GM21526 (cell line): ENCODE results near the gene GRIPAP1.
A peak's percentile ranks its signal among the peaks of the same experiment; 100 is the strongest.

ENCODE experiments used
- ATAC-seq: cut with Tn5 transposase; IDR thresholded peaks from one replicate; pipeline ENCODE4 v1.9.1; 2021; ENCODE audit warnings: moderate library complexity; ENCODE audit not compliant: unreplicated experiment, low FRiP score

Gene GRIPAP1

GRCh38 chrX:48961585-48962091 is 40.4 kb downstream of the GRIPAP1 start:
- ATAC-seq = no peak

- no peak for ATAC-seq
These were observed 41.8 kb downstream of the GRIPAP1 start for GRCh38 chrX:48960291-48960690.

- ATAC-seq = no peak
These were observed 43.4 kb downstream of the GRIPAP1 start for GRCh38 chrX:48958635-48959094.

- peak; percentile 62 for ATAC-seq
These were observed 44.0 kb downstream of the GRIPAP1 start for GRCh38 chrX:48957827-48958634.

GRCh38 chrX:48957477-48957826 is 44.6 kb downstream of the GRIPAP1 start, which contains the start of gene OTUD5:
OTUD5 (minus strand) TSS chrX:48957607; CDS start chrX:48957570, 37 bp downstream.
- peak; percentile 26 for ATAC-seq

- no peak for ATAC-seq
These were observed 45.2 kb downstream of the GRIPAP1 start for GRCh38 chrX:48956728-48957414.

- no peak for ATAC-seq
These were observed 53.5 kb downstream of the GRIPAP1 start for GRCh38 chrX:48948589-48948988.

- no peak for ATAC-seq
These were observed 56.3 kb downstream of the GRIPAP1 start for GRCh38 chrX:48945517-48946348.

- ATAC-seq = no peak
These were observed 59.2 kb downstream of the GRIPAP1 start for GRCh38 chrX:48942895-48943294.

- ATAC-seq = no peak
These were observed 61.6 kb downstream of the GRIPAP1 start for GRCh38 chrX:48940404-48940955.

GRCh38 chrX:48939524-48940228 is 62.4 kb downstream of the GRIPAP1 start:
- ATAC-seq = no peak

- ATAC-seq = peak; percentile 43
These were observed 63.2 kb downstream of the GRIPAP1 start for GRCh38 chrX:48938721-48939425.

GRCh38 chrX:48937054-48937907 is 64.8 kb downstream of the GRIPAP1 start:
- ATAC-seq = peak; percentile 61

GRCh38 chrX:48936429-48937053 is 65.5 kb downstream of the GRIPAP1 start:
- ATAC-seq = no peak

- no peak for ATAC-seq
These were observed 66.8 kb downstream of the GRIPAP1 start for GRCh38 chrX:48935301-48935670.

- no peak for ATAC-seq
These were observed 67.3 kb downstream of the GRIPAP1 start for GRCh38 chrX:48934581-48935300.

GRCh38 chrX:48933757-48934156 is 68.3 kb downstream of the GRIPAP1 start:
- no peak for ATAC-seq
